OCI-LY7 (cell line): ENCODE measurements around the gene CDC42BPA. TPM values are rescaled to one million over a fixed set of nuclear protein-coding genes. Genes with fewer than 3 reads are reported as not detected.

Source experiments
- BruUV-seq: library from RNA; stranded (reverse); fragments of 400-500 nt; replicated peaks from 2 replicates; lab custom pipeline; 2021; lab: Mats Ljungman, UMichigan
- CTCF ChIA-PET: fragments of 300-600 bp; sonication (Branson Sonifier 250); formaldehyde crosslinking; loops from one replicate; lab custom pipeline; 2022; ENCODE audit warnings: antibody characterized with exemption; ENCODE audit not compliant: unreplicated experiment; lab: Charles Lee
- POLR2A ChIA-PET: fragments of 300-600 bp; sonication (Branson Sonifier 250); formaldehyde crosslinking; loops from one replicate; lab custom pipeline; 2022; ENCODE audit warnings: antibody characterized with exemption; lab: Charles Lee
- DNase-seq: peaks from one replicate; pipeline ENCODE4 v3.0.0-alpha.2; 2015; ENCODE audit warnings: low spot score
- H2AFZ ChIP-seq: fragments of 200-600 bp; sonication (generic), shearing (Covaris generic); 2 replicates; pipeline ENCODE4 v1.6.1; 2014; ENCODE audit warnings: mild to moderate bottlenecking, antibody characterized with exemption, low read length, moderate library complexity
- H3K27ac ChIP-seq: fragments of 200-600 bp; sonication (generic); 2 replicates; pipeline ENCODE4 v1.5.1; 2014; ENCODE audit warnings: mixed run types, low read depth, mild to moderate bottlenecking, moderate library complexity, low read length, inconsistent platforms; ENCODE audit not compliant: poor library complexity, severe bottlenecking
- H3K36me3 ChIP-seq: fragments of 200-600 bp; sonication (generic); 2 replicates; pipeline ENCODE4 v1.6.1; 2014; ENCODE audit warnings: mild to moderate bottlenecking, antibody characterized with exemption, low read length, moderate library complexity, mixed read lengths; ENCODE audit not compliant: insufficient read depth
- H3K4me1 ChIP-seq: fragments of 200-600 bp; sonication (generic); 2 replicates; pipeline ENCODE4 v1.5.1; 2014; ENCODE audit warnings: mild to moderate bottlenecking, low read length; ENCODE audit not compliant: insufficient read depth, poor library complexity, severe bottlenecking
- H3K4me2 ChIP-seq: fragments of 200-600 bp; sonication (generic); 2 replicates; pipeline ENCODE4 v1.6.1; 2014; ENCODE audit warnings: mild to moderate bottlenecking, low read length
- H3K4me3 ChIP-seq: fragments of 200-600 bp; sonication (generic); 2 replicates; pipeline ENCODE4 v1.5.1; 2014; ENCODE audit warnings: mild to moderate bottlenecking, low read depth, low read length; ENCODE audit not compliant: poor library complexity, severe bottlenecking
- H3K79me2 ChIP-seq: fragments of 200-600 bp; sonication (generic); 2 replicates; pipeline ENCODE4 v1.6.1; 2016; ENCODE audit warnings: low read depth, mild to moderate bottlenecking, low read length, moderate library complexity, mixed read lengths; ENCODE audit not compliant: insufficient read depth
- H3K9me2 ChIP-seq: fragments of 200-600 bp; sonication (generic); 2 replicates; pipeline ENCODE4 v1.6.1; 2016; ENCODE audit warnings: mild to moderate bottlenecking, low read length, mixed read lengths; ENCODE audit not compliant: insufficient read depth
- H3K9me3 ChIP-seq: fragments of 200-600 bp; sonication (generic); 2 replicates; pipeline ENCODE4 v1.6.1; 2014; ENCODE audit warnings: mild to moderate bottlenecking, mixed run types, low read length, mixed read lengths
- H4K20me1 ChIP-seq: fragments of 200-600 bp; sonication (generic); 2 replicates; pipeline ENCODE4 v1.6.1; 2014; ENCODE audit warnings: mild to moderate bottlenecking, antibody characterized with exemption, low read length, moderate library complexity, mixed read lengths; ENCODE audit not compliant: insufficient read depth
- CTCF ChIP-seq: fragments of 200-600 bp; sonication (generic); conservative IDR thresholded peaks from 2 replicates; pipeline ENCODE4 v1.5.1; 2014; ENCODE audit warnings: mild to moderate bottlenecking, antibody characterized with exemption, low read length, moderate library complexity, mixed read lengths
- EZH2phosphoT487 ChIP-seq: fragments of 200-600 bp; sonication (generic); IDR thresholded peaks from 2 replicates; pipeline ENCODE4 v1.6.1; 2018; ENCODE audit warnings: low read depth, borderline replicate concordance, mild to moderate bottlenecking, mixed run types, antibody characterized with exemption, low read length, moderate library complexity, mixed read lengths
- intact Hi-C: fragments of 100-400 bp; cut with micrococcal nuclease; formaldehyde crosslinking; loops from one replicate; pipeline ENCODE4 v1.10.0; 2022; ENCODE audit not compliant: unreplicated experiment
- total RNA-seq, 2 experiments: library from RNA; depleted of rRNA in 1 of 2; stranded (reverse); fragments of >200 nt in 1 of 2; shearing (Covaris generic) in 1 of 2; gene quantifications; 2 replicates each; pipeline ENCODE4 v1.2.3, GENCODE V29; 2014 to 2022

CDC42BPA gene
- total RNA-seq, 2 experiments from 2014 or later, result not detected

- ChIA-PET POLR2A (interaction anchor here (1.0 kb wide), 1 partner anchor 450 kb away, joined by 3 read pairs; no protein-coding TSS in a partner anchor), CTCF (no interaction called here)
- TF ChIP-seq EZH2phosphoT487, result no peak
- no peak for TF ChIP-seq CTCF
- Histone ChIP-seq H3K36me3 (no peaks in the 10 kb centered on the region), H3K4me3 (no peak overlapping the region), H3K79me2 (no peaks in the 10 kb centered on the region), H2AFZ (no peak overlapping the region), H3K4me2 (no peak overlapping the region), H3K9me3 (no peaks in the 10 kb centered on the region), H3K9me2 (no peaks in the 10 kb centered on the region), H3K27ac (no peak overlapping the region), H4K20me1 (no peaks in the 10 kb centered on the region), H3K4me1 (no peaks in the 10 kb centered on the region)
- DNase-seq, result no peak
- intact Hi-C loops, result no loop called here
- BruUV-seq, result no TSS peak
Observed at GRCh38 chr1:226984521-226985238, 333.6 kb downstream of the CDC42BPA start.

GRCh38 chr1:226983992-226984364, 334.3 kb downstream of the CDC42BPA start:
- H3K79me2 ChIP-seq, result no peaks in the 10 kb centered on the region
- intact Hi-C loops, result no loop called here
- no peak overlapping the region for H3K27ac ChIP-seq
- H3K4me1 ChIP-seq, result no peaks in the 10 kb centered on the region
- CTCF ChIA-PET, result no interaction called here
- H2AFZ ChIP-seq, result no peak overlapping the region
- H3K4me3 ChIP-seq, result no peak overlapping the region
- POLR2A ChIA-PET, result interaction anchor here (1.0 kb wide), 1 partner anchor 449 kb away, joined by 3 read pairs; no protein-coding TSS in a partner anchor
- no peaks in the 10 kb centered on the region for H4K20me1 ChIP-seq
- no peak for DNase-seq
- no TSS peak for BruUV-seq
- no peaks in the 10 kb centered on the region for H3K36me3 ChIP-seq
- TF ChIP-seq CTCF (no peak), EZH2phosphoT487 (no peak)
- no peaks in the 10 kb centered on the region for H3K9me2 ChIP-seq
- H3K4me2 ChIP-seq, result no peak overlapping the region
- H3K9me3 ChIP-seq, result no peaks in the 10 kb centered on the region
